Muscle of leg (tissue), 11 donors: Measurements from ENCODE around the gene TMC3. TPM values are rescaled to one million over a fixed set of nuclear protein-coding genes. Genes with fewer than 3 reads are reported as not detected.

Experiments used
- DNase-seq: peaks from one replicate; pipeline ENCODE4 v3.0.0; 2013
- H3K27ac ChIP-seq: one replicate; pipeline ENCODE4 v1.5.1; 2013; ENCODE audit warnings: mild to moderate bottlenecking, low read length, control low read depth
- H3K27me3 ChIP-seq: one replicate; pipeline ENCODE4 v1.6.1; 2013; ENCODE audit warnings: low read length; ENCODE audit not compliant: control insufficient read depth, insufficient read depth
- H3K36me3 ChIP-seq: one replicate; pipeline ENCODE4 v1.6.1; 2013; ENCODE audit warnings: low read length; ENCODE audit not compliant: control insufficient read depth, insufficient read depth
- H3K4me1 ChIP-seq: one replicate; pipeline ENCODE4 v1.6.1; 2013; ENCODE audit warnings: low read length; ENCODE audit not compliant: control insufficient read depth, insufficient read depth
- H3K4me3 ChIP-seq: one replicate; pipeline ENCODE4 v1.5.1; 2013; ENCODE audit warnings: low read length, control low read depth
- H3K9me3 ChIP-seq: replicated peaks from 2 replicates; pipeline ENCODE4 v1.6.1; 2013; ENCODE audit warnings: low read depth, low read length; ENCODE audit not compliant: control insufficient read depth
- WGBS: methylation state at CpG from one replicate; pipeline ENCODE4 v1.1.5; 2013; ENCODE audit warnings: missing lambda C conversion rate; ENCODE audit not compliant: insufficient coverage; 5-methylcytosine and 5-hydroxymethylcytosine counted together
- polyA plus RNA-seq, 8 donors: library from polyadenylated mRNA; unstranded; fragments of 120-200 nt; gene quantifications; one replicate each; pipeline versions ENCODE4 v1.2.1 to v1.2.3, GENCODE V29; 2013; ENCODE audit warnings: inconsistent platforms in 1 of 8, low replicate concordance in 1 of 8; ENCODE audit not compliant: insufficient read length in 8 of 8, insufficient read depth in 1 of 8
- total RNA-seq: library from RNA; stranded (reverse); fragments of 120-200 nt; gene quantifications from one replicate; pipeline ENCODE4 v1.2.4, GENCODE V29; 2013

Gene TMC3
- total and polyA plus RNA-seq, 9 donors = 0.04 to 0.25 (median 0.06) TPM; not detected in 2

DNA sequence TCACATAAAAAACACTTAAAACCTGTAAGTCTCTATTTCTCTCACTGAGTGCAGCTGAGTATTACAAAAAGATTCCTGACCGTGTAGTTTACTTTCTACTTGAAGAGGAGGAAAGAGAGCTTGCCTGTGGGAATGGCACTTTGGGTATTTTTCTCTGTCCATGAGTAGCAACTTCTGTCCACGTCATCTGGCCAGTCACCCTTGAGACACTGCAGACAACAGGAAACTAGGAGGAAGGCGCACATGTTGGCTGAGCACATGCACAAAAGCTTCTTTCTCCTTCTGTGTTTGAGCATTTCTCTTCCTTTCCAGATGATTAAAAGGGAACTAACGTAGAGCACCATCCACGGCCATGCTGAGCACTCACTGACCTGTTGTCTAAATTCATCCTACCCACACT lies 69.8 kb downstream of the TMC3 start:
- no peak overlapping the region for H3K27ac ChIP-seq
- 17% methylated on average over 2 of the region's 5 CpGs for WGBS
- peaks cover 15% of the 10 kb centered on the region for H3K4me1 ChIP-seq

DNA sequence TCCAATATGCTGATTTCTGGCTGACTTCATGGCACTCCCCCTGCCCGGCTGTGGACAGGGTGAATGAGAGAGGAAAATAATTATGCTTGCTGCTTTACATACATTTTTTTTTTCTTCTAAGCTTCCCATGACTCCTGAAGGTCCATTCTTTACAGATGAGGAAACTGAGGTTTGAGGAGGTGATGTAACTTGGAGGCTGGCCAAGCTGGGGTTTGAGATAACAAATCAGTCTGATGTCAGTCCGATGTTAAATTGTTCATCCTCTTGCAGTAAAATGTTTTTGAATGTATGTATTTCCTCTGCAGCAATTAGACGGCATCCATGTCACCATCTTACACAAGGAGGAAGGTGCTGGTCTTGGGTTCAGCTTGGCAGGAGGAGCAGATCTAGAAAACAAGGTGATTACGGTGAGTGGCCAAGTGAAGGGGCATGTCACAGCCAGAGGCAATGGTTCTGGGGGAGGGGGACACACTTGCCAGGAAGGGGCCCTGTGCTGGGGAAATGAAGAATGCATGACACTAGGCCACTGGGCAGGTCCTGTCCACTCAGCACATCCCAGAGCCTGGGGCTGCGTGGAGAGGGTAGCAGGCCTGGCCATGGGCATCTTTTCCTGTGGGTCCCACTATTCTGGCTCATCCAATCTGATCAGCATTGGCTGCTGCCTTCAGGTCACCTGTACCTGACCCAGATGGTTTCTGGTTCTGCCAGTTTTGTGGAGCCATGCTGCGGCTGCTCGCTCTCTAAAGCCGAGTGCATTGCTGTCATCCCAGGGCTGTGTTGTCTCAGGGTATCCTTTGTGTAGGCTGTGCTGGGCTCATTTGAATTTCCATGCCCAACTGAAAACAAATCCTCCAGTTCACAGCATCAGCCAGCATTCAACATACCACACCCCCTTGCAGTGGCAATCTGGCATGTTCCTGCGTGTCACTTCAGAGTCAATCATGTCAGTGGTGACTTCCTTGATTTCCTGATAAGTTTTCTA lies 70.5 kb downstream of the TMC3 start:
- H3K4me1 ChIP-seq = peaks cover 15% of the 10 kb centered on the region
- peaks cover under 1% of the 10 kb centered on the region for H3K36me3 ChIP-seq
- peak overlapping the region; percentile 21 for H3K27ac ChIP-seq
- WGBS = 75% methylated on average over 3 of the region's 9 CpGs
- no peaks in the 10 kb centered on the region for H3K9me3 ChIP-seq
- no peak overlapping the region for H3K4me3 ChIP-seq
- DNase-seq = no peak
- no peaks in the 10 kb centered on the region for H3K27me3 ChIP-seq

More for the DNA sequence above, 69.8 kb downstream of the TMC3 start:
- Histone ChIP-seq H3K36me3 (peaks cover 2% of the 10 kb centered on the region), H3K4me3 (no peak overlapping the region), H3K27me3 (no peaks in the 10 kb centered on the region), H3K9me3 (no peaks in the 10 kb centered on the region)
- peak; percentile 81 for DNase-seq

DNA sequence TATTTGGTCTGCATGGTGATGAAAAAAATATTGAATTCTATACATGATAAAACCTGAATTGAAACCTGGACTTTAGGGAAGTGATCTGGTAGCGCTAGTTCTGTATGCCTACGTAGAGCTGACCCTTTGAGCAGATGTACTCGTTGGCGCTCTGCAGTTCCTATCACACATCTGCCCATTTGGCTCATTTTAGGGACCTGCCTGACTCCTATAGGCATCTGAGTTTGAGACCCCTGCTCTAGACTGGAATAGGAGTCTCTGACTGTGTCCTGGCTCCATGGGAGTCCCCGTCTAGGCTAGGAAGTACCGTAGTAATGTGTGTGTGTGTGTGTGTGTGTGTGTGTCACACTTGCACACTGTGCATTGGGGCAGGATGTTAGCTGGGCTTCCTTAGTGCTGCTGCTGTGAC lies 71.3 kb downstream of the TMC3 start:
- Histone ChIP-seq H3K27ac (peak overlapping the region; percentile 21), H3K4me1 (peaks cover 15% of the 10 kb centered on the region), H3K36me3 (no peaks in the 10 kb centered on the region), H3K4me3 (no peak overlapping the region), H3K9me3 (no peaks in the 10 kb centered on the region), H3K27me3 (no peaks in the 10 kb centered on the region)
- 59% methylated on average over 5 of the region's 6 CpGs for WGBS
- peak; percentile 32 for DNase-seq

DNA sequence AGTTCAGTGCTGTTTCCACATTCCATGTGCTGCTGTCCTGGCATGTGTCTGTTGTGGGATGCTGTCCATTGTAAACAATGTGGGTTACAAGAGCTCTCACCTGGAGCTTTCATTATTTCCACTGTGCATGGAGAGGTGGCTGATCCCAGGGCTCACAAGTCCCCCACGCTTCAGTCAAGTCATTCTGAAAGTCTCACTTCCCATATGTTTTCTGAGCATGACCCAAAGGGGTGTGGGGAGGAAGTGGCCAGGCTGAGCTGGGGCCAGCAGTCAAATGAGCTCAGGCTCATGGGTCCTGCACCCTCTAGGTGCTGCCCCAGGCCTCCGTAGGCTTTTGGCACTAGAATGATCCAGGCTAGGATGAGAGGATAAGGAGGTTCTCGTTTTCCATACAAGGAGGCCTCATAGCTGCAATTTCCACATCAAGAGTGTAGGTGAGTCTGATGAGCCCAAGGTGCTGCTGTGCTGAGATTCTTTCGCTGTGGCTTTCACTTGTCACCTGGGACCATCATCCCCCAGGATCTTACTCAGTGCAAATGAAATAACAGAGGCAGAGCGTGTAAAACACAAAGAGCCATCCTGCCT lies 72.1 kb downstream of the TMC3 start:
- WGBS = no CpG with 5 or more reads among the region's 5 CpGs
- Histone ChIP-seq H3K9me3 (no peaks in the 10 kb centered on the region), H3K4me3 (no peak overlapping the region), H3K27me3 (no peaks in the 10 kb centered on the region), H3K4me1 (peaks cover 15% of the 10 kb centered on the region), H3K36me3 (no peaks in the 10 kb centered on the region), H3K27ac (peak overlapping the region; percentile 51)
- peak; percentile 72 for DNase-seq

DNA sequence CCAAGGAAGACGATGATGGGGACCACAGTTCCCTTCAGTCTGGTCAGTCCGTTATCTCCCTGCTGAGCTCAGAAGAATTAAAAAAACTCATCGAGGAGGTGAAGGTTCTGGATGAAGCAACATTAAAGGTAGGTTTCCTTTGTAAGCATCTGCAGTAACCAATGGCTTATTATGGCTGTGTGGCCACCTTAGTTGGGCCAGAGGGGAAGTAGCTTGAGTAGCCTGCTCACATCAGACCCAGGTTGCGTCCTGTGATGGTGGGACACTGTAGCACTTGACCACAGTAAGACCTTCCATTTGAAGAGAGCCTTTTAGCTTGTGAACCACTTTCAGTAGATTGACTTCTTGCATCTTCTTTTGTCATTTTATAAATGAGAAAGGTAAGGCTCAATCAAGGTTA lies 72.6 kb downstream of the TMC3 start:
- H3K4me3 ChIP-seq = no peak overlapping the region
- H3K36me3 ChIP-seq = no peaks in the 10 kb centered on the region
- 95% methylated on average over 4 of the region's 4 CpGs for WGBS

DNA sequence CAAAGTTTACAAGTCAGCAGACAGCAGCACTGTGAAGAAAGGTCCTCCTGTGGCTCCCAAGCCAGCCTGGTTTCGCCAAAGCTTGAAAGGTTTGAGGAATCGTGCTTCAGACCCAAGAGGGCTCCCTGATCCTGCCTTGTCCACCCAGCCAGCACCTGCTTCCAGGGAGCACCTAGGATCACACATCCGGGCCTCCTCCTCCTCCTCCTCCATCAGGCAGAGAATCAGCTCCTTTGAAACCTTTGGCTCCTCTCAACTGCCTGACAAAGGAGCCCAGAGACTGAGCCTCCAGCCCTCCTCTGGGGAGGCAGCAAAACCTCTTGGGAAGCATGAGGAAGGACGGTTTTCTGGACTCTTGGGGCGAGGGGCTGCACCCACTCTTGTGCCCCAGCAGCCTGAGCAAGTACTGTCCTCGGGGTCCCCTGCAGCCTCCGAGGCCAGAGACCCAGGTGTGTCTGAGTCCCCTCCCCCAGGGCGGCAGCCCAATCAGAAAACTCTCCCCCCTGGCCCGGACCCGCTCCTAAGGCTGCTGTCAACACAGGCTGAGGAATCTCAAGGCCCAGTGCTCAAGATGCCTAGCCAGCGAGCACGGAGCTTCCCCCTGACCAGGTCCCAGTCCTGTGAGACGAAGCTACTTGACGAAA lies 74.3 kb downstream of the TMC3 start:
- H3K27me3 ChIP-seq = no peaks in the 10 kb centered on the region
- no peak for DNase-seq
- H3K4me1 ChIP-seq = peaks cover 26% of the 10 kb centered on the region
- no peaks in the 10 kb centered on the region for H3K9me3 ChIP-seq
- H3K36me3 ChIP-seq = no peaks in the 10 kb centered on the region
- WGBS = 86% methylated on average over 12 of the region's 14 CpGs
- H3K4me3 ChIP-seq = no peak overlapping the region
- no peak overlapping the region for H3K27ac ChIP-seq

More for the DNA sequence above, 72.6 kb downstream of the TMC3 start:
- no peaks in the 10 kb centered on the region for H3K27me3 ChIP-seq
- H3K9me3 ChIP-seq = no peaks in the 10 kb centered on the region
- DNase-seq = no peak
- H3K4me1 ChIP-seq = peaks cover 17% of the 10 kb centered on the region
- H3K27ac ChIP-seq = no peak overlapping the region

DNA sequence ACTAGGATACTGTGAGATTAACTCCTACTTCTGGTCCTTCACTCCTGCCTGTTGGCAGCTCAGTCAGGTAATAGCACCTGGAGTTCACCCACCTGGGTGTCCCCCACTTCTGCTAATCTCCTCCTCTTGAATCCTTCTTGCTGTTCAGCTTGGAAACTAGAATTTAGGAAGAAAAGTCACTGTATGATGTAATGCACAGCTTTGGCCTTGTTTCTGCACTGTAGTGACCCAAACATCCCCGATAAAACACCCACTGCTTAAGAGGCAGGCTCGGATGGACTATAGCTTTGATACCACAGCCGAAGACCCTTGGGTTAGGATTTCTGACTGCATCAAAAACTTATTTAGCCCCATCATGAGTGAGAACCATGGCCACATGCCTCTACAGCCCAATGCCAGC lies 74.9 kb downstream of the TMC3 start:
- no peak for DNase-seq
- H3K4me1 ChIP-seq = peaks cover 28% of the 10 kb centered on the region
- H3K36me3 ChIP-seq = no peaks in the 10 kb centered on the region
- no peaks in the 10 kb centered on the region for H3K9me3 ChIP-seq
- H3K27ac ChIP-seq = no peak overlapping the region
- peaks cover 1% of the 10 kb centered on the region for H3K27me3 ChIP-seq
- H3K4me3 ChIP-seq = no peak overlapping the region
- 90% methylated on average over 2 of the region's 3 CpGs for WGBS

DNA sequence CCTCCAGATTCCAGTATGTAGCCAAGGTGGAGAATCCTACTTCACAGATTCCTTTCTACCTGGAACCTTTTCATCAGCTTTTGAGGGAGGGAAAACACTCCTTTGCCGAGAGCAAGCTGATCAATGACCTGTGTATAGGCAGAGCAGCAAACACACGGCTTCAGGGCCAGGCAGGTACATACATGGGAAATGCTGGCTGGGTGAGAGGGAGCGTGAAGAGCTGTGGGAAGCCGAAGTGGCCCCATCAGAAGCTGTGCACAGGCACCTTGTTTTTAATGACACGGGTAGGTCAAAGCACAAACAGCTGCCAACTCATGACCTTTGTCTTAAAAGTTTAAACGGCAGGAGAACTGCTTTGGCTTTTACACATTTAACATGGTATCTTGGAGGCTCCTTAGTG lies 75.4 kb downstream of the TMC3 start:
- Histone ChIP-seq H3K27ac (no peak overlapping the region), H3K27me3 (peaks cover 2% of the 10 kb centered on the region), H3K9me3 (no peaks in the 10 kb centered on the region), H3K36me3 (no peaks in the 10 kb centered on the region), H3K4me1 (peaks cover 28% of the 10 kb centered on the region), H3K4me3 (no peak overlapping the region)
- no peak for DNase-seq
- 74% methylated on average over 6 of the region's 6 CpGs for WGBS

DNA sequence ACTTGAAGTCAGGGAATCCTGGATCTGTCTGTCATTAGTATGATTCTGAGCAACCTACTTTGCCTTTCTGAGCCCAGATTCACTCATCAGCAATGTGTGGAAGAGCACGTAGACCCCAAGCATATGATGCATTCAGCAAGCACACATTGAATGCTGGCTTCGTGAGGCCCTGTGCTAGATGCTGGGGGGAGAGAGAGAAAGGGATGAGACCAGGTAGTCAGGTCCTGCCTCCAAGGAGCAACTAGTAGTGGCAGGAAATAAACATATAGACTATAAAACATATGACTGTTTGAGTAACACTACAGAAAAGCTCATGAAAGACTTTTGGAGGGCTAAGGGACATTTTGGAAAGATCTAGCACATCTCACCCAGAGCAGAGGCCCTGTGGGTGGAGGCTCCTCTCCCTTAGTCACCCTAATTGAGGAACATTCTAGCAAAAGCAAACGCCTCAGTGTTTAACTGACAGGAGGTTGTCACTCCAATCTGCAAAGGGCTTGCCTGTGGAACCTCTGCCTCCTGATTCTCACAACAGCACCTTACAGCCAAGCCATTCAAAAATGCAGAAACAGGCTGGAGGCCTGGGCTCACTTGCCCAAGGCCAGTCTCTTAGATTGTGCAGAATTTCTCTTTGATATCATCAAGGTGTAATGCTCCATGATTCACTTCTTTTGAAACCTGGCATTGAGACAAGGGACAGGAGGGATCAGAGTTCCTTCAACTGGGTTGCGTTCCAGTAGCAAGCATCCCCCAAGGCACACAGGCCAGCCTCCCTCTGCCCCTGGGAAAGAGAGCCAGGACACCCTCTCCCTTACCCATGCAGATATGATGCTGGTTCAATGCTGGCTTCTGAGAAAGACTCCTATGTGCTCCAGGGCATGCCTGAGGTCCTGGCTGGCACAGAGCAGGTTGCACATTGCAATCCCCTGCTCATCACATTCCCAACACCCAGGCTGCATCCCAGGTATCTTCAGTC lies 76.1 kb downstream of the TMC3 start:
- no peak for DNase-seq
- Histone ChIP-seq H3K4me3 (peak overlapping the region; percentile 31), H3K4me1 (peaks cover 25% of the 10 kb centered on the region), H3K9me3 (no peaks in the 10 kb centered on the region), H3K27ac (no peak overlapping the region), H3K27me3 (peaks cover 2% of the 10 kb centered on the region), H3K36me3 (no peaks in the 10 kb centered on the region)
- WGBS = 65% methylated on average over 3 of the region's 4 CpGs
